ENCODE data around the gene MBNL2.

- no peak for TF ChIP-seq CTCF (IDR thresholded peaks at IDR 0.05; ENCODE audit: low read depth, low read length)
- no peak for TF ChIP-seq EZH2phosphoT487 (IDR thresholded peaks at IDR 0.05; ENCODE audit: low read depth)
These were observed 39.3 kb downstream of the MBNL2 start for GRCh38 chr13:97261254-97262005.
